HG03159 (cell line): Measurements from ENCODE around the gene FITM1.

Source experiments
- ATAC-seq: cut with Tn5 transposase; IDR thresholded peaks from one replicate; pipeline ENCODE4 v1.9.1; 2021; ENCODE audit warnings: mild to moderate bottlenecking, moderate library complexity; ENCODE audit not compliant: unreplicated experiment

The FITM1 gene

GRCh38 chr14:24116128-24116814 is 14.2 kb upstream of the FITM1 start:
- no peak for ATAC-seq

GRCh38 chr14:24117179-24117578 is 13.3 kb upstream of the FITM1 start:
- no peak for ATAC-seq

- no peak for ATAC-seq
These were observed 10.8 kb upstream of the FITM1 start for GRCh38 chr14:24119691-24120090.

GRCh38 chr14:24121210-24121609 is 9.2 kb upstream of the FITM1 start:
- ATAC-seq = no peak

- no peak for ATAC-seq
These were observed 8.0 kb upstream of the FITM1 start for GRCh38 chr14:24122416-24122815.

- ATAC-seq = no peak
These were observed 7.6 kb upstream of the FITM1 start for GRCh38 chr14:24122898-24123297.

GRCh38 chr14:24123424-24124417 is 6.7 kb upstream of the FITM1 start:
- ATAC-seq = no peak

GRCh38 chr14:24126939-24127338 is 3.5 kb upstream of the FITM1 start:
- no peak for ATAC-seq

GRCh38 chr14:24127673-24128072 is 2.8 kb upstream of the FITM1 start:
- ATAC-seq = no peak

- ATAC-seq = no peak
These were observed 955 bp upstream of the FITM1 start for GRCh38 chr14:24129410-24129998.

- no peak for ATAC-seq
These were observed 474 bp downstream of the FITM1 start for GRCh38 chr14:24130717-24131548.

- no peak for ATAC-seq
These were observed 1.1 kb downstream of the FITM1 start for GRCh38 chr14:24131549-24131966.

- no peak for ATAC-seq
These were observed 1.7 kb downstream of the FITM1 start for GRCh38 chr14:24132061-24132685.

- ATAC-seq = no peak
These were observed 2.5 kb downstream of the FITM1 start for GRCh38 chr14:24132976-24133375.

- ATAC-seq = no peak
These were observed 3.3 kb downstream of the FITM1 start for GRCh38 chr14:24133735-24134134.

GRCh38 chr14:24135584-24135833 is 5.0 kb downstream of the FITM1 start:
- ATAC-seq = peak; percentile 15

GRCh38 chr14:24135834-24136683 is 5.6 kb downstream of the FITM1 start, which contains the start of gene PSME1:
Gene PSME1, plus strand, starts transcription at chr14:24136194. Its CDS starts 69 bp downstream, at chr14:24136263.
- peak; percentile 81 for ATAC-seq

GRCh38 chr14:24136684-24137528 is 6.4 kb downstream of the FITM1 start:
- no peak for ATAC-seq
